ENCODE data around the gene RALGAPA2. TPM values are rescaled to one million over a fixed set of nuclear protein-coding genes. Genes with fewer than 3 reads are reported as not detected.

The RALGAPA2 gene
- total and polyA plus RNA-seq, 4 donors, result 14.4 to 24.8 (median 18.0) TPM

DNA sequence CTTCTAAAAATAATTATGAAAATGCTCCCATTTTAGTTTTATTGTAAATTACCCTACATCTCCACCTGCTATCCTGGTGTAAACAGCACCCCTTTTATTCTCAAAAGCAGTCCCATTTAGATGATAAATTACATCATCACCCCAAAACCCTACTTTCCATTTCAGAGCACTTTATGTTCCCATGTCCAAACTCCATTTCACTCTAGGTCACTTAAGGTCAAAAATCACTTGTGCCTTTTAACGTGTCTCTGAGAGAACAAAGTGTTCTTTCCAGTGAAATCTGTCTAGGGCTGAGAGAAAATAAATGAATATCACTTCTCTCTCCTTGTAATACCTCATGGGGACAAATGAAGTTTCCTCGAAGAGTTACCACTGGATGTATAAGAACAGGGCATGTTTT is 187.2 kb downstream of the RALGAPA2 start:
- H3K4me3 ChIP-seq (ENCODE audit: low read depth, low read length), result no peak overlapping the region
- WGBS (ENCODE audit: insufficient coverage), result no CpG with 5 or more reads among the region's 2 CpGs

DNA sequence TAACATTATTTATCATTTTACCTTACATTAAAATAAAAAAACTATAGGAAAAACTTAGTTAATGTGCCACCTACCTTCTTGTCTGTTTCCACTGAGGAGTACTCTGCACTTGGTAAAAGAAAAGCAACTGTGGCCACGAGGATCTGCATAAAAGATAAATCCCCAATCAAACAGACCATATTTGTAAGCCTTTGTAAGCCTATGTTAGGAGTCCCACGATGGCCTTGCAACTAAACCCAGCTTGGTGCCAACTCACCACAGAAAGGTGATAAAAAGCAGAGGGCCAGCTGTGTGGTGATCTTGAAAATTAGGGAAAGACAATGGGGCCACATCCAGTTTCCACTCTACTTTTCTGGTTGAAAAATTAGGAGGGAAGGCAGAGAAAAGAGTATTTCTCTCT is 187.7 kb downstream of the RALGAPA2 start:
- H3K27ac ChIP-seq (ENCODE audit: low read depth, low read length), result no peak overlapping the region
- no peaks in the 10 kb centered on the region for H3K4me1 ChIP-seq (ENCODE audit: control insufficient read depth, insufficient read depth, low read length)
- no peak for DNase-seq (ENCODE audit: low read depth in 4 of 6, low spot score in 6 of 6)
- no peaks in the 10 kb centered on the region for H3K27me3 ChIP-seq (ENCODE audit: control insufficient read depth, insufficient read depth, low read length)
- H3K4me3 ChIP-seq (ENCODE audit: low read depth, low read length), result no peak overlapping the region
- H3K36me3 ChIP-seq (ENCODE audit: control insufficient read depth, insufficient read depth, low read length), result peaks cover 7% of the 10 kb centered on the region
- no peaks in the 10 kb centered on the region for H3K9me3 ChIP-seq (ENCODE audit: control insufficient read depth, insufficient read depth, low read length)
- WGBS (ENCODE audit: insufficient coverage), result no CpG with 5 or more reads among the region's 2 CpGs

More for the DNA sequence above, 187.2 kb downstream of the RALGAPA2 start:
- Histone ChIP-seq H3K27me3 (ENCODE audit: control insufficient read depth, insufficient read depth, low read length) (no peaks in the 10 kb centered on the region), H3K4me1 (ENCODE audit: control insufficient read depth, insufficient read depth, low read length) (no peaks in the 10 kb centered on the region), H3K27ac (ENCODE audit: low read depth, low read length) (no peak overlapping the region), H3K36me3 (ENCODE audit: control insufficient read depth, insufficient read depth, low read length) (peaks cover 7% of the 10 kb centered on the region), H3K9me3 (ENCODE audit: control insufficient read depth, insufficient read depth, low read length) (no peaks in the 10 kb centered on the region)
- DNase-seq (ENCODE audit: low read depth in 4 of 6, low spot score in 6 of 6), result no peak

DNA sequence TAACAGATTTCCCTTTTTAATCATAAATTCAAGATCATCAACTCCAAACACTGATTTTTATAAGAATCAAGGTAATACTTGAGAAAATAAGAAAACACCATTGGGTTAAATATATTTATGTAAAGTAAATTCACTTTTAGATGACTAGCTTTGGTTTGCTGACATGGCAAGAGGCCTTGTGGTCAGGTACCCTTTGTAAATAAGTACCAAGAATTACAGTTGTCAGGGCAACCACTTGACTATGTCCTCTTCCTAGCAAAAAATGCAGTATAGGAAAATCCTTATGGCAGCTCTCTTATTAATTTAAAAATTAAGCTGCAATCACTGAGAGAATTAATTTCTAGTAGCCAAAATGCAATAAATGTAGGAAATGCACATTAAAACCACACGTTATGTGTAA is 190.7 kb downstream of the RALGAPA2 start:
- H3K4me1 ChIP-seq (ENCODE audit: control insufficient read depth, insufficient read depth, low read length), result no peaks in the 10 kb centered on the region
- DNase-seq (ENCODE audit: low read depth in 4 of 6, low spot score in 6 of 6), result no peak
- H3K36me3 ChIP-seq (ENCODE audit: control insufficient read depth, insufficient read depth, low read length), result no peaks in the 10 kb centered on the region
- no CpG with 5 or more reads among the region's 1 CpG for WGBS (ENCODE audit: insufficient coverage)
- H3K9me3 ChIP-seq (ENCODE audit: control insufficient read depth, insufficient read depth, low read length), result no peaks in the 10 kb centered on the region
- H3K27ac ChIP-seq (ENCODE audit: low read depth, low read length), result no peak overlapping the region
- H3K27me3 ChIP-seq (ENCODE audit: control insufficient read depth, insufficient read depth, low read length), result no peaks in the 10 kb centered on the region
- no peak overlapping the region for H3K4me3 ChIP-seq (ENCODE audit: low read depth, low read length)

DNA sequence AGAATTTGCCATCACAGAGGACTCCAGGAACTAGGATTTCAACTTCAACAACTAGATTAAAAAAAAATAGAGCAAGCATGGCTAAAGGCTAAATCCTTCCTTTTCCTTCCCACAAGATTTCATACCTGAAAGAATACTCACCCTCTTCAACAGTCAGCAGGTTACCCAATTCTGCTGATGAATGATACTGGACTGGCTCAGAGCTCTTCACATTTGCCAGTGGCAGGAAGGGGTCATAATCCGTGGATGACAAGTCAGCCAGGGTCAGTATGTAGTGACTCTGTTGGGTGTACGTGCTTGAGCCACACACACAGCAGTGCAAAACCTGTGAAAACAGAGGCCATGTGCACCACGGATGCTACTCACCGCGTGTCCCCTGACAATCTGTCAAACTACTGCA is 191.7 kb downstream of the RALGAPA2 start:
- DNase-seq (ENCODE audit: low read depth in 4 of 6, low spot score in 6 of 6), result no peak
- no peaks in the 10 kb centered on the region for H3K4me1 ChIP-seq (ENCODE audit: control insufficient read depth, insufficient read depth, low read length)
- no peak overlapping the region for H3K4me3 ChIP-seq (ENCODE audit: low read depth, low read length)
- H3K9me3 ChIP-seq (ENCODE audit: control insufficient read depth, insufficient read depth, low read length), result no peaks in the 10 kb centered on the region
- H3K36me3 ChIP-seq (ENCODE audit: control insufficient read depth, insufficient read depth, low read length), result no peaks in the 10 kb centered on the region
- 87% methylated on average over 5 of the region's 5 CpGs for WGBS (ENCODE audit: insufficient coverage)
- H3K27me3 ChIP-seq (ENCODE audit: control insufficient read depth, insufficient read depth, low read length), result no peaks in the 10 kb centered on the region
- H3K27ac ChIP-seq (ENCODE audit: low read depth, low read length), result no peak overlapping the region

DNA sequence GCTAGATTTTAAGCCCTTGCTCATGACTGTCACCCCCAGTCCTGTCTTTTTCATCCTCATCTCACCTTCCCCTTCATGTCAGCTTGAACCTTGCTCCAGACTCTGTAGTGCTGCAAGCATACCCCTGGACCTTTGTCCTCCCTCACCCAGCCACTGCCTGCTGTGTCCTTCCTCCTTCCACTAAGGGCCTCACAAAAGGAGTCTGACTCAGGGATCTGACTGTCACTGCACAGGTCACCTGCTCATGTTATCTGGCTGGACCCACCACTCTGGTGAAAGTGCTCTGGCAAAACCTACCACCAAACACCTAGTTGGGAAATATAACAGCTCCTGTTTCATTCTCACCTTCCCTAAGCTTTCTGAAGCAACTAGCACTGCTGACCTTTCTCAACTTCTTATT is 193.2 kb downstream of the RALGAPA2 start:
- Histone ChIP-seq H3K9me3 (ENCODE audit: control insufficient read depth, insufficient read depth, low read length) (peaks cover 2% of the 10 kb centered on the region), H3K27ac (ENCODE audit: low read depth, low read length) (no peak overlapping the region), H3K36me3 (ENCODE audit: control insufficient read depth, insufficient read depth, low read length) (peaks cover 3% of the 10 kb centered on the region)

DNA sequence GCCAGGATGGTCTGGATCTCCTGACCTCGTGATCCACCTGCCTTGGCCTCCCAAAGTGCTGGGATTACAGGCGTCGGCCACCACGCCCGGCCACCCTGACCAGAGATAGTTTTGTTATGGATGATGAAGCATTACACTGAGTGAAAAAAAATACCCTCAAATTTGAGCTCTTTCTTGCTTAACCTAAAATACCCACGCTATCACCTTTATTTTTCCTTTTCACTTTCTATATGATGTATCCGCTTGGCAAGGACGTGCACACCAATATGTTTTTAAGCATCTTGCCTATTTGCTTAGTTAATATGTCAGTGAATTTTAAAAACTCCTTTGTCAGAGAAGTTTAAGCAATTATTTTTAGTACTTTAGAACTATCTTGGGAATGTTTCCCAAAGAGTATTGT is 194.2 kb downstream of the RALGAPA2 start:
- no peaks in the 10 kb centered on the region for H3K4me1 ChIP-seq (ENCODE audit: control insufficient read depth, insufficient read depth, low read length)
- H3K27me3 ChIP-seq (ENCODE audit: control insufficient read depth, insufficient read depth, low read length), result peaks cover 7% of the 10 kb centered on the region
- peaks cover 6% of the 10 kb centered on the region for H3K9me3 ChIP-seq (ENCODE audit: control insufficient read depth, insufficient read depth, low read length)
- peaks cover 6% of the 10 kb centered on the region for H3K36me3 ChIP-seq (ENCODE audit: control insufficient read depth, insufficient read depth, low read length)
- no peak overlapping the region for H3K27ac ChIP-seq (ENCODE audit: low read depth, low read length)
- no peak overlapping the region for H3K4me3 ChIP-seq (ENCODE audit: low read depth, low read length)
- no peak for DNase-seq (ENCODE audit: low read depth in 4 of 6, low spot score in 6 of 6)
- 90% methylated on average over 1 of the region's 8 CpGs for WGBS (ENCODE audit: insufficient coverage)

More for the DNA sequence above, 193.2 kb downstream of the RALGAPA2 start:
- no peaks in the 10 kb centered on the region for H3K4me1 ChIP-seq (ENCODE audit: control insufficient read depth, insufficient read depth, low read length)
- no peak for DNase-seq (ENCODE audit: low read depth in 4 of 6, low spot score in 6 of 6)
- H3K4me3 ChIP-seq (ENCODE audit: low read depth, low read length), result no peak overlapping the region
- no peaks in the 10 kb centered on the region for H3K27me3 ChIP-seq (ENCODE audit: control insufficient read depth, insufficient read depth, low read length)

DNA sequence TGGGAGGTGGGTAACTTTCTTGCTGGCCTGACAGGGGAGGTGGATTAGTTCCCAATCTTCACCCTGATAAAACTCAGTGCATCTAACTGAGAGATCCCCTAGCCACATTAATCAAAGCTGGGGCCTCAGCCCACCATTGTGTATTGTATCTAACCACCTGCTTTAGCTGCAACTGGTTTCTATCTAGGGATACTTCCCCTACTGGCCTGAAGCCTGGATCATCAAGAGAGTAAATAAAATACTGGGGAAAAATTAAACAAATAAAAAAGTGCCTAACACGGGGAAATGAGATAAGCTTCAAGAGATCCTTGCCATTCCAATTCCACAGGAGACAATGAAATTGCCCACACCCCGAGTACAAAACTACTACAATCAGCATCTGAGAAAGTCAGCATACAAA is 195.1 kb downstream of the RALGAPA2 start:
- H3K4me3 ChIP-seq (ENCODE audit: low read depth, low read length), result no peak overlapping the region
- peaks cover 11% of the 10 kb centered on the region for H3K27me3 ChIP-seq (ENCODE audit: control insufficient read depth, insufficient read depth, low read length)
- H3K4me1 ChIP-seq (ENCODE audit: control insufficient read depth, insufficient read depth, low read length), result no peaks in the 10 kb centered on the region
- H3K9me3 ChIP-seq (ENCODE audit: control insufficient read depth, insufficient read depth, low read length), result peaks cover 6% of the 10 kb centered on the region
- no peak overlapping the region for H3K27ac ChIP-seq (ENCODE audit: low read depth, low read length)
- no peak for DNase-seq (ENCODE audit: low read depth in 4 of 6, low spot score in 6 of 6)
- peaks cover 14% of the 10 kb centered on the region for H3K36me3 ChIP-seq (ENCODE audit: control insufficient read depth, insufficient read depth, low read length)
- no CpG with 5 or more reads among the region's 2 CpGs for WGBS (ENCODE audit: insufficient coverage)

DNA sequence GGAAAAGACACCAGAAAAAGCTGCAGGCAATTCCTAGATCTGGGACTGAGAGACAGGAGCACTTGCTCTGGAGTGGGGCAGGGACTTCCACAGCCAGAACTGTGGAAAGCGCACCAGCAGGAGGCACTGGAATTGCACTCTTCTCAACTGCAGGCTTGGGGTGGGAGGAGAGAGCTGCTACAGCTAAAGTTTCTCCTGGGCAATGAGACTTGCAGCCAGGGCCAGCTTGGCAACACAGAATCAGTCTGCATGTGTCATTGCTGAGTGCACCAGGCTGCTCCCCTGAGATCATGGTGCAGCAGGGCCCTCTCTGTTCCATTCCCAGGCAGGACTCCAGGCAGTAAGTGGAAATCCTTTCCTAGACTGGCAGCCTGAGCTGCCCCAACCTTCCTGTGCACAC is 198.7 kb downstream of the RALGAPA2 start:
- Histone ChIP-seq H3K4me1 (ENCODE audit: control insufficient read depth, insufficient read depth, low read length) (no peaks in the 10 kb centered on the region), H3K27ac (ENCODE audit: low read depth, low read length) (no peak overlapping the region), H3K4me3 (ENCODE audit: low read depth, low read length) (no peak overlapping the region), H3K36me3 (ENCODE audit: control insufficient read depth, insufficient read depth, low read length) (peaks cover 17% of the 10 kb centered on the region), H3K27me3 (ENCODE audit: control insufficient read depth, insufficient read depth, low read length) (peaks cover 14% of the 10 kb centered on the region), H3K9me3 (ENCODE audit: control insufficient read depth, insufficient read depth, low read length) (peaks cover 6% of the 10 kb centered on the region)
- 100% methylated on average over 1 of the region's 1 CpG for WGBS (ENCODE audit: insufficient coverage)
- no peak for DNase-seq (ENCODE audit: low read depth in 4 of 6, low spot score in 6 of 6)

DNA sequence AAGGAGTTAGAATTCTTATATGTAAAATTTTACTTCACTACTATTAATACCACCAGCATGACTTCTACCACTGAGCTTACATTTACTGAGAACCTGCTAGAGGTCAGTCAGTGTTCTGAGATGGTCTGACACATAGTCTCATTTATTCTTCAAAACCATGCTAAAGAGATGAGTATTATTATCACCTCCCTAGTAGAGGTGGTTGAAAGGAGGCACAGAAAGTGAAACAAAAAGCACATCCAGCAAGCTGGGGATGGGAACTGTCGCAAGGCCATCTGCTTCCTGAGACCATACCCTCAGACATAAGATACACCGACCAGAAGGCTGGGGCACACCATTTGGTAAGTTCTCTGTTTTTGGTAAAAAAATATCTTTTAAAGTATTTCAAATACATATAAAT is 206.9 kb downstream of the RALGAPA2 start:
- H3K36me3 ChIP-seq (ENCODE audit: control insufficient read depth, insufficient read depth, low read length), result no peaks in the 10 kb centered on the region
- peaks cover 21% of the 10 kb centered on the region for H3K27me3 ChIP-seq (ENCODE audit: control insufficient read depth, insufficient read depth, low read length)
- H3K4me1 ChIP-seq (ENCODE audit: control insufficient read depth, insufficient read depth, low read length), result no peaks in the 10 kb centered on the region
- no CpG with 5 or more reads among the region's 2 CpGs for WGBS (ENCODE audit: insufficient coverage)
- no peaks in the 10 kb centered on the region for H3K9me3 ChIP-seq (ENCODE audit: control insufficient read depth, insufficient read depth, low read length)
- DNase-seq (ENCODE audit: low read depth in 4 of 6, low spot score in 6 of 6), result no peak
- H3K27ac ChIP-seq (ENCODE audit: low read depth, low read length), result no peak overlapping the region
- H3K4me3 ChIP-seq (ENCODE audit: low read depth, low read length), result no peak overlapping the region

DNA sequence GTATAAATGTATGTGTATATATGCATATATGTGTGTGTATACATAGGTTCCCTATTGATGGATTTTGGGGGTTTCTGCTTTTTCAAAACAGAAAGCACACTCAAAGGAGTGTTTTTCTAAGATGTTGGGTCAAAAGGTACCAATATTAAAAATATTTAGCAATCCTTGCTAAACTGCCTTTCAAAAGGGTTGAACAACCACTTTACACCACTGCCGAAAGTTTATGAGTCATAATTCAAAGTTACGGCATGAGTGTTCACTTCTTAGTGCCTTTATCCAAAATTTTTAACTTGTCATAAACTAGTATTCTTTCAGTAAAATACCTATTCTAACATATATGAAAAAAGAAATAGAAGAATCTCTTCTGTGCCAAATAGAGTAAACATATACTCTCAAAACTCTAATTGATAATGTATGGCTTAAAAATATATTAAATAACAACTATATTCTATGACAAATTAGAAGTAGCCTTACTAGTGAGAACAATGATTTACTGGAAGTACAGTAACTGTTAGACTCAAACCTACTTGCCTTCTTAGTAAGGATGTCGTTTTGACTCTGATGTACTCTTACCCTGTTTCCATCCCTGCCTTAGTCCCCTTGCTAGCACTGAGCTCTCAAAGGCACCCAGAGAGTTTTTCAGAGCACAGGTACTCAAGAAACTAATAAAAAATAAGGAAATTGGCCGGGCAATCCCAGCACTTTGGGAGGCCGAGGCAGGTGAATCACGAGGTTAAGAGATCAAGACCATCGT is 208.5 kb downstream of the RALGAPA2 start:
- no peak for DNase-seq (ENCODE audit: low read depth in 4 of 6, low spot score in 6 of 6)
- 100% methylated on average over 2 of the region's 7 CpGs for WGBS (ENCODE audit: insufficient coverage)
- peaks cover 20% of the 10 kb centered on the region for H3K27me3 ChIP-seq (ENCODE audit: control insufficient read depth, insufficient read depth, low read length)
- no peaks in the 10 kb centered on the region for H3K9me3 ChIP-seq (ENCODE audit: control insufficient read depth, insufficient read depth, low read length)
- no peak overlapping the region for H3K27ac ChIP-seq (ENCODE audit: low read depth, low read length)
- H3K4me1 ChIP-seq (ENCODE audit: control insufficient read depth, insufficient read depth, low read length), result peaks cover 4% of the 10 kb centered on the region
- H3K36me3 ChIP-seq (ENCODE audit: control insufficient read depth, insufficient read depth, low read length), result no peaks in the 10 kb centered on the region
- H3K4me3 ChIP-seq (ENCODE audit: low read depth, low read length), result no peak overlapping the region
